GM23338 (cell line): ENCODE data around the gene TMEM273. TPM values are rescaled to one million over a fixed set of nuclear protein-coding genes. Genes with fewer than 3 reads are reported as not detected.

ENCODE experiments used
- ATAC-seq: fragments of 200-7000 bp; cut with Tn5 transposase; 3 replicates; pipeline ENCODE4 v1.9.1; 2020
- DNase-seq: peaks from one replicate; pipeline ENCODE4 v3.0.0-alpha.2; 2015; ENCODE audit warnings: low spot score
- H2AFZ ChIP-seq: fragments of 200-600 bp; sonication (generic); 2 replicates; pipeline ENCODE4 v1.8.0; 2016; ENCODE audit warnings: antibody characterized with exemption, mild to moderate bottlenecking, moderate library complexity
- H3F3A ChIP-seq: fragments of 200-600 bp; sonication (generic); replicated peaks from 2 replicates; pipeline ENCODE4 v1.8.0; 2017; ENCODE audit warnings: antibody characterized with exemption, mixed run types, low read depth
- H3K27ac ChIP-seq: fragments of 200-600 bp; sonication (generic); 2 replicates; pipeline ENCODE4 v1.6.1; 2016; ENCODE audit warnings: low read depth
- H3K27me3 ChIP-seq: fragments of 200-600 bp; sonication (generic); 2 replicates; pipeline ENCODE4 v1.8.0; 2016; ENCODE audit warnings: mild to moderate bottlenecking, mixed run types, moderate library complexity; ENCODE audit not compliant: insufficient read depth
- H3K36me3 ChIP-seq: fragments of 200-600 bp; sonication (generic); 2 replicates; pipeline ENCODE4 v1.8.0; 2016; ENCODE audit warnings: mild to moderate bottlenecking; ENCODE audit not compliant: insufficient read depth
- H3K4me1 ChIP-seq: fragments of 200-600 bp; sonication (generic); 2 replicates; pipeline ENCODE4 v1.8.0; 2016; ENCODE audit warnings: mild to moderate bottlenecking, moderate library complexity; ENCODE audit not compliant: insufficient read depth
- H3K4me2 ChIP-seq: fragments of 200-600 bp; sonication (generic); 2 replicates; pipeline ENCODE4 v1.7.1; 2017; ENCODE audit warnings: mixed run types
- H3K4me3 ChIP-seq: fragments of 200-600 bp; sonication (generic); 2 replicates; pipeline ENCODE4 v1.6.1; 2016; ENCODE audit warnings: mixed run types
- H3K79me2 ChIP-seq: fragments of 200-600 bp; sonication (generic); replicated peaks from 2 replicates; pipeline ENCODE4 v1.8.0; 2017; ENCODE audit warnings: mild to moderate bottlenecking; ENCODE audit not compliant: insufficient read depth
- H3K9me2 ChIP-seq: fragments of 200-600 bp; sonication (generic); 2 replicates; pipeline ENCODE4 v1.8.0; 2017; ENCODE audit not compliant: insufficient read depth
- H4K20me1 ChIP-seq: fragments of 200-600 bp; sonication (generic); replicated peaks from 2 replicates; pipeline ENCODE4 v1.8.0; 2017; ENCODE audit warnings: mild to moderate bottlenecking; ENCODE audit not compliant: insufficient read depth
- H3K27ac Mint-ChIP-seq: 2 replicates; pipeline ENCODE4 v1.8.0; 2020; ENCODE audit warnings: inconsistent platforms, mild to moderate bottlenecking, moderate library complexity, mixed read lengths
- H3K27me3 Mint-ChIP-seq: 3 replicates; pipeline ENCODE4 v1.8.0; 2022; ENCODE audit warnings: low read depth, mild to moderate bottlenecking, moderate library complexity, mixed read lengths, inconsistent platforms; ENCODE audit not compliant: insufficient read depth, poor library complexity
- H3K36me3 Mint-ChIP-seq: 3 replicates; pipeline ENCODE4 v1.8.0; 2021; ENCODE audit warnings: low read depth, mild to moderate bottlenecking, inconsistent platforms, moderate library complexity, mixed read lengths
- H3K4me1 Mint-ChIP-seq: 3 replicates; pipeline ENCODE4 v1.8.0; 2020; ENCODE audit warnings: mild to moderate bottlenecking, inconsistent platforms, mixed read lengths
- H3K4me3 Mint-ChIP-seq: 3 replicates; pipeline ENCODE4 v1.8.0; 2021; ENCODE audit warnings: moderate library complexity, mild to moderate bottlenecking, inconsistent platforms, mixed read lengths
- H3K9me3 Mint-ChIP-seq: 3 replicates; pipeline ENCODE4 v1.8.0; 2020; ENCODE audit warnings: moderate library complexity, mild to moderate bottlenecking, inconsistent platforms, mixed read lengths
- CREB1 ChIP-seq: fragments of 250-450 bp; sonication (Bioruptor Pico); IDR thresholded peaks from 2 replicates; pipeline ENCODE4 v1.5.0; 2020; ENCODE audit warnings: low read depth, mild to moderate bottlenecking, moderate library complexity
- CTCF ChIP-seq, 2 experiments: fragments of 200-600 bp in 1 of 2; sonication (generic) in 1 of 2; conservative IDR thresholded peaks; 2 replicates each; pipeline versions ENCODE4 v1.5.1 to v1.6.1; 2016 to 2017; ENCODE audit warnings: antibody characterized with exemption in 2 of 2, low read depth in 2 of 2, mild to moderate bottlenecking in 2 of 2, moderate library complexity in 1 of 2
- ETS1 ChIP-seq: IDR thresholded peaks from 2 replicates; pipeline ENCODE4 v1.6.1; 2016; ENCODE audit warnings: antibody characterized with exemption
- EZH2 ChIP-seq: fragments of 200-600 bp; sonication (generic); IDR thresholded peaks from one replicate; pipeline ENCODE4 v1.8.0; 2017; ENCODE audit warnings: antibody characterized with exemption, mild to moderate bottlenecking, low read depth; ENCODE audit not compliant: unreplicated experiment
- EZH2phosphoT487 ChIP-seq: fragments of 200-600 bp; sonication (generic); IDR thresholded peaks from one replicate; pipeline ENCODE4 v1.8.1; 2018; ENCODE audit warnings: antibody characterized with exemption; ENCODE audit not compliant: unreplicated experiment
- JUNB ChIP-seq: IDR thresholded peaks from one replicate; pipeline ENCODE4 v1.6.1; 2016; ENCODE audit warnings: antibody characterized with exemption; ENCODE audit not compliant: unreplicated experiment
- NANOG ChIP-seq: IDR thresholded peaks from 2 replicates; pipeline ENCODE4 v1.6.1; 2016; ENCODE audit warnings: antibody characterized with exemption, borderline replicate concordance
- POLR2AphosphoS5 ChIP-seq: IDR thresholded peaks from 2 replicates; pipeline ENCODE4 v1.6.1; 2016; ENCODE audit warnings: antibody characterized with exemption, low read depth
- REST ChIP-seq: IDR thresholded peaks from one replicate; pipeline ENCODE4 v1.6.1; 2018; ENCODE audit warnings: antibody characterized with exemption; ENCODE audit not compliant: unreplicated experiment
- STAT1 ChIP-seq: IDR thresholded peaks from one replicate; pipeline ENCODE4 v1.6.1; 2016; ENCODE audit warnings: antibody characterized with exemption; ENCODE audit not compliant: unreplicated experiment
- ZNF114 ChIP-seq: fragments of 250-450 bp; sonication (Bioruptor Pico); IDR thresholded peaks from 2 replicates; pipeline ENCODE4 v1.5.0; 2020; ENCODE audit warnings: mild to moderate bottlenecking, moderate library complexity
- ZNF331 ChIP-seq: fragments of 250-450 bp; sonication (Bioruptor Pico); IDR thresholded peaks from 2 replicates; pipeline ENCODE4 v1.5.0; 2020; ENCODE audit warnings: low read depth, mild to moderate bottlenecking, moderate library complexity
- ZNF462 ChIP-seq: fragments of 250-450 bp; sonication (Bioruptor Pico); IDR thresholded peaks from 2 replicates; pipeline ENCODE4 v1.5.0; 2020; ENCODE audit warnings: mild to moderate bottlenecking, moderate library complexity
- polyA plus RNA-seq: library from polyadenylated mRNA; unstranded; fragments of >200 nt; fragmentation: Nextera tagmentation; extraction: Ambion mirVana; gene quantifications from 2 replicates; pipeline ENCODE4 v1.2.1, GENCODE V29; 2016
- total RNA-seq: library from RNA; depleted of rRNA; stranded (reverse); fragments of >200 nt; shearing (Covaris generic); gene quantifications from 2 replicates; pipeline ENCODE4 v1.2.3, GENCODE V29; 2014

Gene TMEM273
- total and polyA plus RNA-seq, 2 experiments from 2014 or later: not detected

GRCh38 chr10:49168171-49168540 is 20.0 kb downstream of the TMEM273 start:
- H3K36me3 ChIP-seq: no peaks in the 10 kb centered on the region
- no peak overlapping the region for H3K4me3 ChIP-seq
- H2AFZ ChIP-seq: no peak overlapping the region
- no peaks in the 10 kb centered on the region for H3K79me2 ChIP-seq
- Mint-ChIP-seq H3K36me3 (no peaks in the 10 kb centered on the region), H3K4me1 (peaks cover 11% of the 10 kb centered on the region), H3K4me3 (no peak overlapping the region), H3K27me3 (peaks cover 1% of the 10 kb centered on the region), H3K9me3 (no peaks in the 10 kb centered on the region), H3K27ac (no peak overlapping the region)
- ATAC-seq (no peak), DNase-seq (no peak)
- no peaks in the 10 kb centered on the region for H4K20me1 ChIP-seq
- no peaks in the 10 kb centered on the region for H3K27me3 ChIP-seq
- no peak overlapping the region for H3K27ac ChIP-seq
- no peak overlapping the region for H3K4me2 ChIP-seq
- no peaks in the 10 kb centered on the region for H3K4me1 ChIP-seq
- TF ChIP-seq CTCF (conservative IDR thresholded peaks at IDR 0.05; ENCODE audit: low read depth in 2 of 2) (no peak), POLR2AphosphoS5 (no peak), EZH2phosphoT487 (no peak), ZNF331 (no peak), ZNF462 (no peak), REST (no peak), ZNF114 (CRISPR knock-in tag) (no peak), CREB1 (CRISPR knock-in tag) (no peak), EZH2 (no peak), ETS1 (no peak), NANOG (no peak), STAT1 (no peak), JUNB (no peak)
- H3K9me2 ChIP-seq: no peaks in the 10 kb centered on the region
- H3F3A ChIP-seq: no peaks in the 10 kb centered on the region
